CD4-positive, alpha-beta T cell treated with Interleukin-2 at 100 ng/mL for 4 hours (primary cell): ENCODE results near the gene OTOS.

ENCODE experiments used
- DNase-seq: peaks from one replicate; pipeline ENCODE4 v3.0.0-alpha.2; 2020; ENCODE audit warnings: low spot score

The OTOS gene

DNA sequence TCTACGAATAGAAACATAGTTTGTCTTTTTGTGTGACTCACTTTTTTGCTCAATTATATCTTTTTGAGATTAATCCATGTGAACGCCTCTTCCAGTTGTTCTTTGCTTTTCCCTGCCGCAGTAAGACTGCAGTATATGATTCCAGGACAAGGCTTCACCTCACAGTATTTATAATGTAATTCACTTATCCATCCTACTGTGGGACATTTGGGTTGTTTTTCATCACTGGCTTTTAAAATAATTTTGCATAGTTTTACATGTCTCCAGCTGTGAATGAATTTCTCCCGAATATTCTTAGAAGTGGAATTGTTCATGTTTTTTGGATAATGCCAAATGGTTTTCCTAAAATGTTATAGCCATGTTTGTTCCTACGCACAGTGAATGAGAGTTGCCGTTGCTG is 26.2 kb downstream of the OTOS start:
- DNase-seq, result no peak

DNA sequence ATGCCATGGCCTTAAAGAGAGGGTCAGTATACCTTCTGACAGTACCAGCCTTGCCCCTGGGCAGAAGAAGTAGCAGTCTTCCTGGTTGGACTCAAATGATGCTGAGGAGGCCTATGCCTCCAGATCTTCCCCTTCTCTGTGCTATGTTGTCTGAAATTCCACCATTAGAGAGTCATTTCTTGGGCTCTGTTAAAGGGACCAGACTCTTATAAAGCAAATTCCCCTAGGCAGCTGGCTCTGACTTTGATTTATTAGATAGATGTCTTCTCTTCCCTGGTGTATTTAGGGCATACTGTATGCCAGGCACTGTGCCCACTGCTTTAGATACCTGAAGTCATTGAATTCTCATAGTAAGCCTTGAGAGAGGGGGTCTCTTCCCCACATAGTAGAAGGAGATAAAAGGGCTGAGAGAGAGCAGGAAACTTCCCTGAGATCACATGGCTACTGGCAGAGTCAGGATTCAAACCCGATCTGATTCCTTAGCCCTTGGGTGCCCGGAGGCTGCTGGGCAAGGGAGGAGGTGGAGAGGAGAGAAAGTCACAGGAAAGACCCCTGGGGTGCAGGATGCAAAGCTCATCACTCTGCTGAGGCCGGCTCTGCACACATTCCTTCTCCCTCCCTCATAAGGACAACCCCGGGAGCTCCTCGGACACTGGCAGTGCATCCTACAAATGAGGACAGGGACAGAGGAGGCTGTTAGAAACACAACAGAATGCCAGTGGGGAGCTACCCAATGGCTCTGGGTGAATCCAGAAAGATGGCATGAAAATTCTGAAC is 27.4 kb downstream of the OTOS start:
- no peak for DNase-seq

DNA sequence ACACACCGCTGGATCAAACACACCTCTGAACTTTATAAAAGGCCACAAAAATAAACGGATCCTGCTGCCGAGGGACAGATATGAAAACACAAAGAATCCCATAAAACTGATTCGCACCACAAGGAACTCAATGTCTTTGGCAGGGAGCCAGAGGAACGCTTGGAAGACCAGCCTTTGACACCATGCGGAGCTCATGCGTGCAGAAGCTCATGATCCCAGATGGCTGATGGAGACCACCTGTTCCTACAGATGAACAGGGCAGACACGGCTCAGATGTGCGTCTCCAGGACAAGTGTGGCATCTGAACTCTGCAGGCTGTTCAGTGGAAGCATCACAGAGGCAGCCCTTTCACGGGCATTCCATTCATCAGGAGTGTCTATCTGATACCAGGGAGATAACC is 29.2 kb downstream of the OTOS start:
- DNase-seq, result no peak

DNA sequence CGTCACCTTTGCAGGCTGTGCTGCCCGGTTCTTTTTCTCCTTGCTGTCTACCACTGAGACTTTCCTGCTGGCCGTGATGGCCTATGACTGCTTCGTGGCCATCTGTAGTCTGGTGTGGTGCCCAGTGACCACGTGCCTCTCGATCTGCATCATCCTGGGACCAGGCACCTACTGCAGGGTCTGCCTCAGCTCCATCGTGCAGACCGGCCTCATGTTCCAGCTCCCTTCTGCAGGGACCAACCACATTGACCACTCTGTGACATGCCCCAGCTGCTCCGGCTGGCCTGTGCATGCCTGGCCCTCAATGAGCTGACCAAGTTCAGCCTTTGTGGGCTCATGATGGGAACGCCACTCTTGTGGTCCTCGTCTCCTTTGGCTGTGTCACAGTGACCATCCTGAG is 31.1 kb downstream of the OTOS start:
- no peak for DNase-seq

DNA sequence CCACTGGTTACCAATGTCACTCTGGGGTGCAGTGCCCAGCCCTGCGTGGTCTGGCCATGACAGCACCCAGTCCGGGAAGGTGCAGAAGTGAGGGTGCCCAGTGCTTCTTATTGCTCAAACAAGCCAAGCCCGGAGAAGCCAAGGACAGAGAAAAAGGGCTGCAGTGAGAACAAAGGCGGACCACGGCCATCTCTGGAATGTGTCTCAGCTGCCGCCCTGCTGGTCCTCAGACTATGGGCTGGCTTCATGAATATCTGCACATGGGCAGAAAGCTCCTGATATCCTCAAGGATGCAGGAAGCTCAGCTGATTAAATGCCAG is 33.0 kb downstream of the OTOS start:
- DNase-seq, result no peak

DNA sequence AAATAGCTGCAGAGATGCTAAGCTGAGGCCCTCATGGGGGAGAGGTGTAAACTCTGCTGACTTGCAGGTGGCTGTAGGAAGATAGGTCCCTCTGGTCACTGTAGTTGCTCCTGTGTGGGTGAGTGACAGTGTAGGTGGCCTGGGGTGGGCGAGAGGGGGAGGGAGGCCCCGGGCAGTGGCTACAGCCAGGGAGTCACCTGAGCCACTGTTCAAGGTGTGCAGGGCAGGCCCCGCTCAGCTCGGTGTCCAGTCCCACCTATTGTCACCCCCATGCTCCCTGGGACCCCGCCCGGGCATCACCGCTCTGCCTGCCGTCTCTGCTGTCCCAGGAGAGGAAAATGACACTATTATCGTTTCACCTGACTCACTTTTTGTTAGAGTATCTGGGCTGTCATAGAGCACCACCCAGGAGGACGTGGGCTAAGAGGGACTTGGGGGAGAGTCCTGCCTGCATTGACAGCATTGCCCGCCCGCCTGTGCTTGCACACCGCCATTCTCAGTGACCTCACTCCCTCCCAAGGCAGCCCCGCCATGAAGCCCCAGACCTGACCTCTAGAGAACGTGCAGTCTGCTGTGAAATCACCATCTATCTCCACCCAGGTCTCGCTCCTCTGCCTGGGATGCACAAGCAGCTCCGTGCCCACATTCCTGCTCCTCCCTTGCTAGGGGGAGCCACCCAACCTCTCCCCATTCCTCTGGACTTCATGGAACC is 33.5 kb downstream of the OTOS start:
- DNase-seq, result no peak

DNA sequence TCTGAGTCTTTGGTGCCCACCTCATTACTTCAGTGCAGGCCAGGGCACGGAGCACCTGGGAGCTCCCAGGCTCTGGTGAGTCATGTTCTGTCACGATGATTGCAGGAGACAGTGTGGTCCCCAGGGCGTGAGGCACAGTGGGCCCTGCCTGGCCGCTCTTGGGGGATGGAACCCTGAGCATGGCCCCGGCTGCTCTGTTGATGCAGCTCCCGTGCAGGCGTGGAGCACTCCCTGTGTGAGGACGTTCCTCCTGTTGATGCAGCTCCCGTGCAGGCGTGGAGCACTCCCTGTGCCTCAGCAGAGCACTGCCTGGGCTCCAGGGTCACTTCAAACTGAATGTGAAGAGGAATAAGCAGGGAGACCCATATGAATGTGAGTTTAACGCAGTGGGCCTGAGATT is 34.5 kb downstream of the OTOS start:
- DNase-seq, result no peak

DNA sequence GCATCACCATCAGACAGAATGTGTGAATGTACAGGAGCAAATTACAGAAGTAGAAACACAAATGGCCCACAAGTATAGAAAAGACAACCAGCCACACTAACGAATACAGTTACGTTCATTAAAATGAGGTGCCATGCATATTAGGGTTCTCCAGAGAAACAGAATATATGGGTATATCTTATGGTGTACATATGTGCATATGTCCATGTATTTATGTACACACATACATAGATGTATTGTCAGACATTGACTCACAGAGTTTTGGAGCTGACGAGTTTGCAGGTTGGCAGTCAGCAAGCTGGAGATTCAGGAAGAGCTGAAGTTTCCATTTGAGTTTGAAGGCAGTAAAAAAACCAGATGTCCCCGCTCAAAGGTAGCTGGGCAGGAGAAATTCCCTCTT is 37.3 kb downstream of the OTOS start:
- DNase-seq, result no peak

DNA sequence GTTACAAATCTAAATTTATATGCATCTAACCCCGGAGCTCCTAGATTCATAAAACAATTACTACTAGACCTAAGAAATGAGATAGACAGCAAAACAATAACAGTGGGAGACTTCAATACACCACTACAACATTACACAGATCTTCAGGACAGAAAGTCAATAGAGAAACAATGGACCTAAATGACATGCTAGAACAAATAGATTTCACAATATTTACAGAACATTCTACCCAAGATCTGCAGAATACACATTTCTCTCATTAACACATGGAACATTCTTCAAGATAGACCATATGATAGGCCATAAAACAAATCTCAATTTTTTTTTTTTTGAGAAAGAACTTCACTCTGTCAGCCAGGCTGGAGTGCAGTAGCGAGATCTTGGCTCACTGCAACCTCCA is 42.1 kb downstream of the OTOS start:
- DNase-seq, result no peak

DNA sequence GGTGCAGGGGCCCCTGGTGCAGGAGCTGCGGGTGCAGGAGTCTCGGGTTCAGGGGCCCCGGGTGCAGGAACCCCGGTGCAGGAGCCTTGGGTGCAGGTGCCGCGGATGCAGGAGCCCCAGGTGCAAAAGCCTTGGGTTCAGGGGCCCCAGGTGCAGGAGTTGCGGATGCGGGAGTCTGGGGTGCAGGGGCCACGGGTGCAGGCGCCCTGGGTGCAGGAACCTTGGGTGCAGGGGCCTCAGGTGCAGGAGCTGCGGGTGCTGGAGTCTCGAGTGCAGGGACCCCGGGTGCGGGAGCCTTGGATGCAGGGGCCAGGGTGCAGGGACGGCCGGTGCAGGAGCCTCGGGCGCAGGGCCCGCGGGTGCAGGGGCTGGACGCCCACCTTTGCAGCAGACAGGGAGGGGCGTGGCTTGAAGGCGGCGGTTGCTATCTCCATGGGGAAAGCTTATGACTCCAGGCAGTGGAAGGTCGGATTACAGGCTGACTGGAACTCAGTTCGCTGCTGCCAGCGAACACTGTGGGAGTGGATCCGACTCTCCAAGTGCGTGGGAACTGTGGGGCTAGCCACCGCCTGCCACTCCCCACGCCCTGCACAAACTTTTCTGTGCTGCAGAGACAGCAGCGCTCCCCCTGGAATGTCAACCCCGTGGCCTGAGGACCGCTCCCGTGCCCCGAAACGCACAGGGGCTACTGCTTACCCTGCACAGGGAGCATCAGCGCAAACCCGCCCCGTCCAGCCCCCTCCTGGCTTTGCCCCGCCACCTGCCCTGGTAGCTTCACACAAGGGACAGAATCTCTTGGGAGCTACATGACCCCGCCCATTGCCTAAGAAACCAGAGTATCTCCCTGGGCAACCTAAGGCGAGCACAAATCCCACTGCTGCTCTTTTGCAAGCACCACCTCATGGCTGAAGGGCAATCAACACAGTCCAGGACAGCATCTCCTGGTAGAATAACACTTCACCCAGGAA is 44.6 kb downstream of the OTOS start:
- no peak for DNase-seq

DNA sequence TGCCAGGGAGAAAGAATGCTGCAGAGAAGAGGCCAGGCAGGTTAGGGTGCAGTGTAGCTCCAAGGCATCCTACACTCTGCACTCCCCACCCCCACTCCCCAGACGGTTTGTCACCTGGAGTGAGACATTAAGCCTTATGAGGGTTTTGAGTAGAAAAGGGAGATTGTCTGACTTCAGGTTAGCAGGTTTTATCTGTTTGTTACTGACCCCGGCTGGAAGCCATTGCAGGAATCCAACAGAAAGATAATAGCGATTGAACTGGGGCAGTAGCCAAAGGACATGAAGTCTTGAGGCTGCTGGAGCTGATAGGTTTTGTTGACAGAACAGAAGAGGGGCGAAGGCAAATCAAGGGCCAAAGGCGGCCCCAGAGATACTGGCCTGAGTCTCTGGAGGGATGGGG is 51.2 kb downstream of the OTOS start:
- DNase-seq, result no peak
